Adipocyte (in vitro differentiated cells): ENCODE measurements around the gene KCNMA1.

Source experiments
- DNase-seq: peaks from one replicate; pipeline ENCODE4 v3.0.0-alpha.2; 2015; ENCODE audit warnings: low read depth
- H3K27me3 ChIP-seq: replicated peaks from 2 replicates; pipeline ENCODE4 v1.7.0; 2013; ENCODE audit warnings: mild to moderate bottlenecking, low read length, moderate library complexity; ENCODE audit not compliant: control insufficient read depth, insufficient read depth
- H3K36me3 ChIP-seq: 2 replicates; pipeline ENCODE4 v1.7.0; 2013; ENCODE audit warnings: low read length, mild to moderate bottlenecking, moderate library complexity; ENCODE audit not compliant: control insufficient read depth, insufficient read depth, severe bottlenecking
- H3K4me1 ChIP-seq: 2 replicates; pipeline ENCODE4 v1.7.0; 2013; ENCODE audit warnings: mild to moderate bottlenecking, low read length, moderate library complexity; ENCODE audit not compliant: control insufficient read depth, insufficient read depth
- H3K4me3 ChIP-seq: 2 replicates; pipeline ENCODE4 v1.7.0; 2013; ENCODE audit warnings: mild to moderate bottlenecking, low read length, moderate library complexity
- H3K9ac ChIP-seq: 2 replicates; pipeline ENCODE4 v1.7.0; 2013; ENCODE audit warnings: mild to moderate bottlenecking, low read length, moderate library complexity
- H3K9me3 ChIP-seq: 2 replicates; pipeline ENCODE4 v1.7.0; 2013; ENCODE audit warnings: mild to moderate bottlenecking, low read length, moderate library complexity; ENCODE audit not compliant: control insufficient read depth

The KCNMA1 gene

DNA sequence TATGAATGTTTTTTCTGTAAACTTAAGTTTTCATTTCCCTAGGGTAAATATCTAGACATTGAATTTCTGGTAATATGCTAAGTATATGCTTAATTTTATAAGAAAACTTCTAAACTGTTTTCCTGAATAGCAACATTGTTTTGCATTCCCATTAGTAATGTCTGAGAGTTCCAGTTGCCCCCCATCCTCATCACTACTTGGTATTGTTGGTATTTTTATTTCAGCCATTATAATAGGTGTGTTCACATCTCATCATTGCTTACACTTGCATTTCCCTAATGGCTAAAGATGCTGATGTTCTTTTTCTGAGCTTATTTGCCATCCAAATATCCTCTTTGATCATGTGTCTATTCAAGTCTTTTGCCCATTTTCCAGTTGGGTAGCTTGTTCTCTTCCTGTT, 269.6 kb downstream of the KCNMA1 start:
- H3K4me3 ChIP-seq: no peak overlapping the region
- no peaks in the 10 kb centered on the region for H3K4me1 ChIP-seq
- DNase-seq: no peak
- H3K9ac ChIP-seq: no peak overlapping the region
- H3K36me3 ChIP-seq: no peaks in the 10 kb centered on the region
- H3K27me3 ChIP-seq: no peaks in the 10 kb centered on the region
- peaks cover 11% of the 10 kb centered on the region for H3K9me3 ChIP-seq

GRCh38 chr10:77363210-77363609, 274.4 kb downstream of the KCNMA1 start:
- Histone ChIP-seq H3K9ac (no peak overlapping the region), H3K4me1 (no peaks in the 10 kb centered on the region), H3K27me3 (no peaks in the 10 kb centered on the region), H3K36me3 (no peaks in the 10 kb centered on the region), H3K9me3 (no peaks in the 10 kb centered on the region), H3K4me3 (no peak overlapping the region)
- no peak for DNase-seq

DNA sequence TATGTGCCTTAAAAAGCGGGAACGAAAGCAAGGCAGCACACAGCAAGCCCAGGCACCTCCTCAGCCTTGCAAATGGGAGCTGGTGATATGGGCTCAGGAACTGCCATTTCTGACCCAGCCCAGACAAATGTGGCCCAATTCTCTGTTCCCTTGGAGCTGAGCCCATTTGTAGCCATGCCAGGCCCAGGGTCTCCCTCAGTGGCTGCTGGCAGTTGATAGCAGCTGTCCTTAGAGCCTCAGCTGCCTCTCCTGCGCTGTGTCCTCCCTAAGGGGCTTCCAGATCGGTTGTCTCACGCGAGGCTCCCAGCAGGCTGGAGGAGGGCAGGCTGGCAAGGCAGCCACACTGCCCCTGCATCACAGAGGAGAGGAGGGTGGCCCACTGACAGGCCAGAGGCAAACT, 275.8 kb downstream of the KCNMA1 start:
- Histone ChIP-seq H3K9ac (no peak overlapping the region), H3K27me3 (no peaks in the 10 kb centered on the region), H3K36me3 (no peaks in the 10 kb centered on the region), H3K4me1 (peaks cover 11% of the 10 kb centered on the region), H3K9me3 (no peaks in the 10 kb centered on the region), H3K4me3 (no peak overlapping the region)
- no peak for DNase-seq

DNA sequence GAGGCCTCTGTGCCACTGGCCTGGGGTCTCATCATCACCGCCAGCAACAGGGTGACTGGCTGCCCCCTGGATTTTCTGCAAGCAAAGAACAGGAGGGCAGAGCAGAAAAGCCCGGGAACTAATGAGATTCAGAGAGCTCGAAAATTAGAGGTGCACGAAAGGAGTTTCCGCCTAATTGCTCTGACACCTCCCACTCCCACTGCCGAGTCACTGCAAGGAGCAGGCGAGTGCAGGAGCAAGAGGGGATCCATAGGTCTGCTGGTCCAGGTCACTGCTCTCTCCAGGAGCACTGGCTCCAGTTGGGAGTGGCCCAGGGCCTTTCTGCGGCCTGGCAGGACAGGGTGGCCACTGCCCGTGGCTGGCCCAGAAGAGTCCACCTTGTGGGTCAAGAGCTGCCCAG, 276.2 kb downstream of the KCNMA1 start:
- Histone ChIP-seq H3K27me3 (no peaks in the 10 kb centered on the region), H3K9me3 (no peaks in the 10 kb centered on the region), H3K4me3 (no peak overlapping the region), H3K36me3 (no peaks in the 10 kb centered on the region), H3K9ac (no peak overlapping the region), H3K4me1 (peaks cover 11% of the 10 kb centered on the region)
- no peak for DNase-seq

DNA sequence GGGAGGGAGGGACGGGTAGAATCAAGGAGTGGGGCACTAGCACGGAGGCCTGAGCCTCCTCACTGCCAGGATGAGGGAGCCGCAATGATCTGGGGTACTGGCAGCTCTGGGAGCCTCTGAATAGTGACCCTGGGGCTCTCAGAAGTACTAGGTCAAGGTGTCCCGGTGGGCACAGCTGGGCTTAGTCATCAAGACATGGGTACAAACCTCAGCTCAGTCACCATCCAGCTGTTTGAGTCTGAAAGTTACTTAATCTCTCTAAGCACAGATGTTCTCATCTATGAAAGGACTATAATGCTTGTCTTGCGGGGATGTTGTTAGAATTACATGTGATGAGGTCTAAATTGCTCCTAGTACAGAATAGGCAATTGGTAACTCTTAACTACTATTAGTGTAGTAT, 276.8 kb downstream of the KCNMA1 start:
- Histone ChIP-seq H3K27me3 (no peaks in the 10 kb centered on the region), H3K36me3 (no peaks in the 10 kb centered on the region), H3K9me3 (no peaks in the 10 kb centered on the region), H3K9ac (no peak overlapping the region), H3K4me1 (peaks cover 11% of the 10 kb centered on the region), H3K4me3 (no peak overlapping the region)
- DNase-seq: no peak

GRCh38 chr10:77359950-77360520, 277.6 kb downstream of the KCNMA1 start:
- H3K36me3 ChIP-seq: no peaks in the 10 kb centered on the region
- H3K27me3 ChIP-seq: no peaks in the 10 kb centered on the region

DNA sequence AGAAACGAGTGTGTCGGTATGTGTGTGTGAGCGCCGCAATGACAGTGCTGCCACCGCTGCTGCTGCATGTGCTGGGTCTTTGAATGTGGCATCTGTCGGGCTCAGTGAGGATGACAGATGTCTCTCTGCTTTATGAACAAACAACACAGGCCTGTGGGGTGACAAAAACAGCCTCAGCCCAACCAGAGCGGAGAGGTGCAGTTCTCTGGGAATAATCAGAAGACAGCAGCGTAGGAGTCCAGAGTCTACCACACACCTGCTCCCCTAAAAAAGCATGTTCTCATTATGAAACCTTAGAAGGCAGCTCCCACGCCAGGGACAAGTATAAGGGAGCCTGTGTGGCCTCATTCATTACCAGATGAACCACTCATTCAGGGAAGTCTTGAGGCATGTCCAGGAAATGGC, 278.3 kb downstream of the KCNMA1 start:
- H3K9ac ChIP-seq: no peak overlapping the region
- no peak for DNase-seq
- H3K4me1 ChIP-seq: peaks cover 11% of the 10 kb centered on the region
- H3K9me3 ChIP-seq: no peaks in the 10 kb centered on the region
- H3K36me3 ChIP-seq: no peaks in the 10 kb centered on the region
- no peak overlapping the region for H3K4me3 ChIP-seq
- no peaks in the 10 kb centered on the region for H3K27me3 ChIP-seq

More at GRCh38 chr10:77359950-77360520, 277.6 kb downstream of the KCNMA1 start:
- peak; percentile 74 for DNase-seq
- no peak overlapping the region for H3K4me3 ChIP-seq
- H3K9ac ChIP-seq: no peak overlapping the region
- H3K4me1 ChIP-seq: peaks cover 11% of the 10 kb centered on the region
- no peaks in the 10 kb centered on the region for H3K9me3 ChIP-seq

DNA sequence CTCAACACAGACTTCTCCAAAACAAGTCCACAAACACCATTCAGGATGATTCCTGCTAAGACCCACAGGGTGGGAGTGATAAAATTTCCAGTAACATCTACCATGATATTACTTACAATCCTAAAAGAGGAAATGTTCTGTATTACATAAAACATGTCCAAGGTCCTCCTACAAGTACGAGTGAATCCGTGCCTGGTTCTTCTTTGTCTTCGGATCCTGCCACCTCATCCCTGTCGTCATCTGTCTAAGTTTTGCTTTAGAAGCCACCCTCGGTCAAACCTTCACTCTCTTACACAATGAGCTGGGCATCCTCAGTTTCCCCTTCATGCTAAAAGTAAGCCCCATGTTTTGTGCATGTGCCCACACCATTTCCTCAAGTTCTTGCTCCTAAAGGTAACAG, 279.0 kb downstream of the KCNMA1 start:
- no peaks in the 10 kb centered on the region for H3K36me3 ChIP-seq
- no peak overlapping the region for H3K9ac ChIP-seq
- H3K4me3 ChIP-seq: no peak overlapping the region
- no peaks in the 10 kb centered on the region for H3K27me3 ChIP-seq
- DNase-seq: no peak
- H3K9me3 ChIP-seq: no peaks in the 10 kb centered on the region
- peaks cover 11% of the 10 kb centered on the region for H3K4me1 ChIP-seq

DNA sequence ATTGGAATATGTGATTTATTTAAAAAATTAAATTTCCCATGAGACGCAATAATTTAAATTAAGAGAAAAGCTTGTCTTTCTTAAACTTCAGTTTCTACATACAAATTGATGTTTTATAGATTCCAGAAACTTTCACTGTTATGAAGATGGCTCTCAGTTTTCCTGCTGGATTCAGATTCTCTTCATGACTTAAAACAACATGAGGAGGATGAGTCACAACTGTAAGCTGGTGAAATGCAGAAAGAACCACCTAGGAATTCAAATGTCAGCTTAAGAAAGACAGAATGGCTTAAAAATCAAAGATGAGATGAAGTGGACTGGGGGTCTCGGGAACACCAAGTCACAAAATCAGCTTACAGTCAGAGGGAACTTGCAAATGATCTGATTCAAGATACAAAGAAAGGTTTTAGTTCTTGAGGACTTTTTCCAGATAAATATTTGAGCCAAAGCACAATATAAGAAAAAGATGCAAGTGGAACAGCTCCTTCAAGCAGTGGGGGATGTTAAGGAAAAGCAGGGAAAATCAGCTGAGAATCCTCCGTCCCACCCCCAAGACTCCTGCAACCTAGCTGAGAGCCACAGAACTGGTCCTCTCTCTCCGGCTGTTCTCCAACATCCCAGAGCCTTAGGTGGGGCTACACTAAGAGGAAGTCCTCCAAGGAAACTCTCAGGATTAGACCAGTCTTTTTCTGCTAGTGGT, 279.8 kb downstream of the KCNMA1 start:
- DNase-seq: peak; percentile 79
- H3K27me3 ChIP-seq: no peaks in the 10 kb centered on the region
- H3K4me1 ChIP-seq: peaks cover 11% of the 10 kb centered on the region
- peak overlapping the region; percentile 16 for H3K9ac ChIP-seq
- no peaks in the 10 kb centered on the region for H3K9me3 ChIP-seq
- H3K36me3 ChIP-seq: no peaks in the 10 kb centered on the region
- H3K4me3 ChIP-seq: no peak overlapping the region

DNA sequence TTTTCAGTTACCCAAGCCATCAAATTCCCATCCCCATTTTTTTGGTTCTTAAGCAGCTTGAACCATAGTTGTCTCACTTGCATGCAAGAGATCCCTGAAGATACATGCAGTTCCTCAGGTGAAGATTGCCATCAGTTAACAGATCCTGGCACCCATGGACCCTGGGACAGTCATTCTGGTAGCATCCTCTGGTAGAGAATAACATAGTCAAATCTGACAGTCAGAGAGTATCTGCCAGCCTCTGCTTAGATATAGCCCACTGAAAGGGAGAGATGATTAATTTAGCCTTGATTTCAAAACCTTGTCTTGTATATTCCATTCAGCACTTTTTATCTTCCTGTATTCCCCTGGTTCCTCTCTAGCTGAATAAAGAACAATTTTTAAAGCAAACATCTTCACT, 280.4 kb downstream of the KCNMA1 start:
- Histone ChIP-seq H3K4me1 (peaks cover 11% of the 10 kb centered on the region), H3K36me3 (no peaks in the 10 kb centered on the region), H3K9ac (peak overlapping the region; percentile 16), H3K9me3 (no peaks in the 10 kb centered on the region), H3K27me3 (no peaks in the 10 kb centered on the region), H3K4me3 (no peak overlapping the region)
- peak; percentile 16 for DNase-seq

DNA sequence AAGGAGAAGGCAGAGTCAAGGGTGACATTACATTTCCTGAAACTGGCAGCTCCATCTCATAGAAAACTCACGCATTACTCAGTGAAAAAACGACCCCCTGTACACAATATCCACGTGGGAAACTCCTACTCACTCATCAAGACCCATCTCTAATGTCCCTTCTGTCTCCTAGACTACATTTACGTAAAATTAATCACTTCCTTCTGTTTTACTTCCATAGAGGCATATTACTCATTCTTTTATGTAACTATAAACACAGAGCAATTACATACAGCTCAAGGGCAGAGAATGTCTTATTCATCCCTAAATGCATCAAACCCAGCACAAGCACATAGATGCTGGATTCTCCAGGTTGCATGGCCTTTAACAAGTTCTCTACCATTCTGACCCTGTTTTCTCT, 281.8 kb downstream of the KCNMA1 start:
- Histone ChIP-seq H3K9ac (no peak overlapping the region), H3K27me3 (no peaks in the 10 kb centered on the region), H3K36me3 (no peaks in the 10 kb centered on the region), H3K9me3 (no peaks in the 10 kb centered on the region), H3K4me3 (no peak overlapping the region), H3K4me1 (peaks cover 25% of the 10 kb centered on the region)
- DNase-seq: peak; percentile 87

DNA sequence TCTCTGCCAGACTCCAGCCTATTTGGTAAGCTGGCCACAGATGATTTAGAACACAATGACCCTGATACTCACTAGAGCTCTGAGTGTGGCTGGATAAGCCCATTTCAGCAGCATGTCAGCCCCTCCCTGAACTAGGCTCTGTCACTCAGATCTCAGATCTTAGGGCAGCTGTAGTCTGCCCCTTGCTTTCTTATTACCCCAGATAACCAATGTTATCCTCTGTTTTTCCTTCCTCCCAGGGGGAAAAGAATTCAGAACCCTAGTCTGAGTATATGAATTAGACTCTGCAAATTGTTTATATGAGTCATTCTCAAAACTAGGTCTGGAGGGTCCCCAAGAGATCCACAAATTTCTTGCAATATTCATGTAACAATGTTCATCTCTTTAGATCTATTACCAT, 286.2 kb downstream of the KCNMA1 start:
- H3K9me3 ChIP-seq: no peaks in the 10 kb centered on the region
- peak overlapping the region; percentile 53 for H3K9ac ChIP-seq
- peak; percentile 60 for DNase-seq
- peak overlapping the region; percentile 22 for H3K4me3 ChIP-seq
- H3K36me3 ChIP-seq: no peaks in the 10 kb centered on the region
- H3K4me1 ChIP-seq: peaks cover 22% of the 10 kb centered on the region
- no peaks in the 10 kb centered on the region for H3K27me3 ChIP-seq
